Stimulated activated CD8-positive, alpha-beta memory T cell treated with anti-CD3 and anti-CD28 coated beads, Interleukin-7, amount 100 ng/mL, for 48 hours (primary cell): ENCODE measurements around the gene IER3IP1.
"Not testable (repeated sequence)": the region's sequence is repeated elsewhere in the genome, so short reads cannot be mapped to it uniquely, and the experiment has no call there.

ENCODE experiments used
- DNase-seq, 2 donors: peaks; one replicate each; pipeline ENCODE4 v3.0.0-alpha.2; 2020; ENCODE audit warnings: low read depth in 1 of 2; ENCODE audit errors: extremely low read depth in 1 of 2

The IER3IP1 gene, protein sequence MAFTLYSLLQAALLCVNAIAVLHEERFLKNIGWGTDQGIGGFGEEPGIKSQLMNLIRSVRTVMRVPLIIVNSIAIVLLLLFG

DNA sequence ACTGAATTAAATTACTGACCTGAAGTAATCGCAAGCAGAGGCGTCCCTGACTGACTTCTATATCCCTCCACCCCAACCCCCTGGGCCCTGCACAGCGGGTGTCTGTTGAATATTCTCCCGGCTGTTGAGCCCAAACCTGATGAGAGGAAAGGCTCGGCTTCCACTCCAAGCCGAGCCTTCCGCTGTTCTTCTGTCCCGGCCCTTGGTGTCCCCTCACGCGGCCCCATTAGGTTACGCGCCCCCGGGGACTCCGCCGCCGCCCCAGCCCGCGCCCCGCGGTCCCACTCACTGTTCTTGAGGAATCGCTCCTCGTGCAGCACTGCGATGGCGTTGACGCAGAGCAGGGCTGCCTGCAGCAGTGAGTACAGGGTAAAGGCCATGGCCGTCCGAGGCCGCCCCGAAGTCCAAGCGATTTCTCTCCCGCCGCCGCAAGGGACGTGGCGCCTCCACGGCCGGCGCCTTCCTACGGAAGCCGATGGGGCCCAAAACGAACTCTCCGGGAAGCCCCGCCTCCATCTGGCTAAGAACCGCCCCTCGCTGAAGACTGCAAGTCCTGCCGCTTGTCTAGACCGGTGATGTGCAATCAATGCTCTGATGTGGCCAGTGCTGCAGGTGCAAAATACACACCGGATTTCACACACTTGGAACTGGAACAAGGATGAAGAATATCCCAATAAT is at the start of gene IER3IP1:
Gene IER3IP1 (minus strand): TSS at position 467 of the 678 bp plus-strand sequence. CDS start 87 bp downstream, at position 380.
- peak; percentile 75 to 80 for DNase-seq

DNA sequence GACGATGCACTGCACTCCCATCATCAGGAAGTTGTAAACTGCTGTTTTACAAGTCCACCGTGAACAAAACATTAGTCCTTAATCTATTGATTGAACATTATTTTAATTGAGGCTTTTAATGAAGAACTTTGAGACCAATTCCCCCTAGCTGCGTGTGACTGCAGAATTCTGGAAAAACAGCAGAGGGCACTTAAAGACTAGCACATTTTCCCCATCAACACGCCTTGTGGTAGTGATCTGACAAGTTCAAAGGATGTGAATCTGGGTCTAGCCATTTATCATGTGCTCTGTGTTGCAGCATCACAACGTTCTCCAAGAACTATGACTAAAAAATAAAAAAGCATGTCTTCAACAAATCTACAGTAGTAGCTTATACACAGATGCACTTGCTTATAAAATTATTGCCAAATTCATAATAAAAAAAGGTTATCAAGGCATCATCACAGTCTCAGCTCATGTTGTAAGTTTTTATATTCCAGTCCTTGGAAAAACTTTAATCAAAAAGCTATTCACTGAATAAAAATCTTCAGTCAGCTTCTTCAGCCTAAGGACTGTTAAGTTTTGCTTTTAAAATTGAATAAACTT is 39.5 kb upstream of the IER3IP1 start:
- no peak for DNase-seq

DNA sequence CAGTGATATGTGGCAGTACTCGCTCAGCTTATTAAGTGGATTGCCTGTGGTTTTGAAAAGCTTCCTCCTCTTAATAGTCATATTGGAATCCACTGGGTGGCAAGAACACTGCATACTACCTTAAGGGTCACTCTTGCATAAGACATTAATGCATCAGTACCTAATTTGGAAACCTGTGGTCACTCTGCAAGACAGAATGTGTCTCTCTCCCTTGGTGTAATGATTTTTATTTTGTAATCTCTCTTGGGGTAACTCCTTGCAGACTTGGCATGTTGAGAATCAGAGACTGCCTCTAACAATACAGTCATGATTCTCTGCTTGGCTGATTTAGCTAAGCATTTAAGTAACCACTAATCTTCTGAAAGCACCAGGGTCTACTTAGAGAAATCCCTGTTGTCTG is 33.0 kb upstream of the IER3IP1 start:
- no peak for DNase-seq

GRCh38 chr18:47206945-47207637 is 30.9 kb upstream of the IER3IP1 start:
- DNase-seq: no peak

DNA sequence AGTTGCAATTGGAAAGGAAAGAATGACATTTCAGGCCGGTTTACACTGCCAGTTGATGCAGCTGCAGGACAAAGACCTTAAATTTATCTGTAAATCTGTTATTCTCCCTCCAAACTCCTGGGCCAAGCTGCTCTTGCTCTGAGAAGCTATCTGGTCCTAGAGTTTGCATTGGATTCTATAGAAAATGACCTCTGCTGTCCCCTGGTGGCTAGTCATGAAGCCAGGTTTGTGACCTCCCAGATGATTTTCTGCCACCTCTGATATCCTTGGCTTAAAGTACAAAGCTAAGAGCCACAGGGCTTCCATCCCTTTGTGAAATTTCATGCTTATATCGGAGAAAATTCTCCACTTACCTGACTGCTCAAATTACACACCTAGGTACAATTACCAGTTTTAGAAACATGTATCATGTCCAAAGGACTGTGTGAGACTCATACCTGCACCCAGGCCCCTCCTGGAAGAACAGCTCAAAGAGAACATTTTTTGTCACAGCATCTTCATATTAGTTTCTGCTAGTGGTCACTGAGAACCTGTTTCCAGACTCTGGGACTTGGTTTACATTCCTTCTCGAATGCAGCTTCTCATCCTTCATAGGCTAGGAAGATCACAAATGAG is 28.9 kb upstream of the IER3IP1 start:
- no peak for DNase-seq

DNA sequence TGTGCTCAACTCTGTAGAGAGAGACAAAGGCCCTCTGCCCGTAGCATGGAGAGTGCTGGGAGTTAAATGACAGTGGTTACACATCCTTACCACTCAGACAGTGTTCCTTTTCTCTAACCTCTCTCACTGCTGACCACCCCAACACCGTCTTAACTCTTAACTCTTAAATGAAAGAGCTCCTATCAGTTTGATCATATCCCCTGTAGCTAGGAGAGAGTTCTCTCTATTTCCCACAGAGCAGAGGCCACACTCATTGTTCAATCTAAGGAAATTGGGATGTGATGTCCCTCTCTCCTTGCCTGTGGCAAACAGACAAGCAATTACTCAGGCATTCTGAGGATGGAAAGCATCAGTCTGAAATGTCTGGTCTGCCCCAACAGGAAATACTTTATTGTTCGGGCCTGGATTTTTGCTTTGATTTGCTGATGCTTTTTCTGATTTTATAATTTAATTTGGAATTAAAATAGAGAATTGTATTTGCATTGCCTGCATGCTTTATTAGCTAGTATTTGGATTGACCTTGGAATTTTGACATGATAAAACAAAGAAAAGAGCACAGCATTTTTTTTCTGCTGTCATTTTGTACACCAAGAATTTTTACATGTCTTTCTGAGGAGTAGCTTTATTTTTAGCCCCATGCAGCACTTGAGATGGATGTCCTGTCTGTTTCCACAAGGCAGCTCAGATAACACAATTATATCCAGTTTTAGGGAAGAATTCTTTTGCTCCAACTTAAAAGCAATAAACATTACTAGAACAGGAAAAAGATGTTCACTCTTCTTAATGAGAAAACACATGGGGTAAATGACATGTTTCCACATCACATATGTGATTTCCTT is 27.7 kb upstream of the IER3IP1 start:
- DNase-seq: no peak

GRCh38 chr18:47195961-47196360 is 19.8 kb upstream of the IER3IP1 start:
- not testable (repeated sequence) for DNase-seq

GRCh38 chr18:47191961-47192360 is 15.8 kb upstream of the IER3IP1 start:
- no peak for DNase-seq

- DNase-seq: no peak
Observed at GRCh38 chr18:47187721-47188120, 11.6 kb upstream of the IER3IP1 start.

- DNase-seq: no peak
Observed at GRCh38 chr18:47184419-47185050, 8.4 kb upstream of the IER3IP1 start.

GRCh38 chr18:47182156-47182555 is 6.0 kb upstream of the IER3IP1 start:
- DNase-seq: not testable (repeated sequence)

DNA sequence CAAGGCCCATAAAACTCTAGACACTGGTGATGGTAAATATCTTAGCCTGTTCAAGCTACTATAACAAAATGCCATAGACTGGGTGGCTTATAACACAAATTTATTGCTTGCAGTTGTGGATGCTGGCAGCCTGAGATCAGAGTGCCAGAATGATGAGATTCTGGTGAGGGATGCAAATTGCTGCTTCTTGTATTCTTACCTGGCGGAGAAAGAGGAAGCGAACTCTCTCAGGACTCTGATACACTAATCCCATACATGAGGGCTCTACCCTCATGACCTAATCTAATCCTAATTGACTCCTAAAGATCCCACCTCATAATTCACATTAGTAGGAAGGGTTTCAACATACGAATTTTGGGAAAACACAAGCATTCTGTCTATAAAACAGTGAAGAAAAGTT is 4.6 kb upstream of the IER3IP1 start:
- DNase-seq: no peak

GRCh38 chr18:47179520-47179919 is 3.4 kb upstream of the IER3IP1 start:
- DNase-seq: no peak

- no peak for DNase-seq
Observed at GRCh38 chr18:47175283-47175897, 774 bp downstream of the IER3IP1 start.

DNA sequence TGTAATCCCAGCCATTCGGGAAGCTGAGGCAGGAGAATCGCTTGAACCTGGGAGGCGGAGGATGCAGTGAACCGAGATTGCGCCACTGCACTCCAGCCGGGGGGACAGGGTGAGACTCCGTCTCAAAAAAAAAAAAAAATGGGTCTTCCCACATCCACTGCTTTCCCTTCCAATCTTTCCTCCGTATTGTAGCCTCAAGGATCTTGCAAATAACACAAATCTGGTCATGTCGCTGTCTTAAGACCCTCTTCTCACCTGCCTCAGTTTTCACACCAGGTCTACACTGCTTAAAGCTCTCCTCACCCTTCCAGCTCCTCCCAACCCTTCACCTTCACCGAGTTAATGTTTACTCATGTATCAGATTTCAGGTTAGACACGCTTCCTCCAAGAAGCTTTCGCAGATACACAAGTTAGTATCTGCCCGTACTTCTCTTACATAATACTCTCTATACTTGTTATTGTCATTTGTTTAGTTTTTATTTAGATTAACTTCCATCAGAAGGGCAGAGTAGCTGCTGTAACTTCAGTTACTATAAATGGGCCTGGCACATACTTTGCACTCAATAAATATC is 1.5 kb downstream of the IER3IP1 start:
- no peak for DNase-seq

- DNase-seq: no peak
Observed at GRCh38 chr18:47172476-47172875, 3.7 kb downstream of the IER3IP1 start.

GRCh38 chr18:47168913-47169312 is 7.3 kb downstream of the IER3IP1 start:
- DNase-seq: no peak

- DNase-seq: no peak
Observed at GRCh38 chr18:47168509-47168908, 7.7 kb downstream of the IER3IP1 start.

GRCh38 chr18:47166294-47166693 is 9.9 kb downstream of the IER3IP1 start:
- DNase-seq: no peak
